Measurements from ENCODE around the gene WDR59. TPM values are rescaled to one million over a fixed set of nuclear protein-coding genes. Genes with fewer than 3 reads are reported as not detected.

WDR59 gene
- total and polyA plus RNA-seq, 9 of the 15 experiments (the other 6 are each of a cell fraction or from before 2014, with no cell fraction given) = 12.7 to 126 (median 34.7) TPM

- Histone ChIP-seq H3K9me3 (replicated peaks; ENCODE audit: control insufficient read depth, insufficient read depth, low read depth, low read length) (no peaks in the 10 kb centered on the region), H3K4me3 (no peak overlapping the region), H3K27ac (ENCODE audit: extremely low read depth, low read depth, low read length) (no peak overlapping the region), H3K4me2 (ENCODE audit: insufficient read depth, low read length) (no peak overlapping the region), H3K36me3 (ENCODE audit: control insufficient read depth, insufficient read depth, low read length) (no peaks in the 10 kb centered on the region), H3K9ac (ENCODE audit: insufficient read depth in 1 of 2, low read depth in 2 of 2, low read length in 2 of 2) (no peak overlapping the region), H4K20me1 (replicated peaks; ENCODE audit: control insufficient read depth, insufficient read depth, low read length) (no peaks in the 10 kb centered on the region), H3K79me2 (ENCODE audit: control insufficient read depth, insufficient read depth, low read length) (no peaks in the 10 kb centered on the region), H3K9me1 (ENCODE audit: control insufficient read depth, insufficient read depth, low read length) (no peaks in the 10 kb centered on the region), H3K27me3 (ENCODE audit: control insufficient read depth in 2 of 2, insufficient read depth in 2 of 2, low read length in 2 of 2) (peaks cover 7 to 9% of the 10 kb centered on the region in 2 experiments; a peak in 3 of 5 replicates), H2AFZ (ENCODE audit: low read depth, low read length) (0 out of 2 replicates have a peak overlapping the region, but pooled peaks have one; percentile 1), H3K4me1 (replicated peaks in 1 of 2; ENCODE audit: control insufficient read depth in 2 of 2, insufficient read depth in 2 of 2, low read length in 2 of 2) (no peaks in the 10 kb centered on the region; a peak in 1 of 5 replicates)
- FAIRE-seq (no peak), DNase-seq (ENCODE audit: extremely low read depth in 1 of 4, low spot score in 3 of 4) (no peak), ATAC-seq (no peak)
- BruUV-seq (replicated peaks) = no TSS peak
- POLR2A ChIA-PET = interaction anchor here (0.5 to 1.0 kb wide), 3 partner anchors 13 to 368 kb away, joined by 3 read pairs; no protein-coding TSS in a partner anchor
- in situ Hi-C loops (cut with MboI) = no loop called here
- CTCF ChIA-PET (ENCODE audit: low intra/inter-chr PET ratio) = no interaction called here
- 12% methylated on average over 7 of the region's 7 CpGs for WGBS (ENCODE audit: insufficient coverage, low coverage, missing lambda C conversion rate)
- intact Hi-C loops (cut with micrococcal nuclease) = no loop called here
- TF ChIP-seq IFI16 (CRISPR knock-in tag; IDR thresholded peaks at IDR 0.05) = no peak
- TF ChIP-seq FOSL1 (tag; conservative IDR thresholded peaks at IDR 0.05) = peak; percentile 69
- TF ChIP-seq NCOA1 (IDR thresholded peaks at IDR 0.05; ENCODE audit: low read depth) = no peak
- no peak for TF ChIP-seq PYGO2 (tag; IDR thresholded peaks at IDR 0.05)
- TF ChIP-seq SAFB2 (IDR thresholded peaks at IDR 0.05; ENCODE audit: borderline replicate concordance, low read depth, low read length, severe bottlenecking) = no peak
- no peak for TF ChIP-seq PHF21A (IDR thresholded peaks at IDR 0.05; ENCODE audit: borderline replicate concordance, low read depth)
- TF ChIP-seq ATF3 (IDR thresholded peaks at IDR 0.05) = peak; percentile 53; the same call in 1 of the 2 replicates
- TF ChIP-seq ATF3 (CRISPR knock-in tag; conservative IDR thresholded peaks at IDR 0.05) = no peak
- no peak for TF ChIP-seq ELF1 (tag; IDR thresholded peaks at IDR 0.05)
- peak; percentile 57; the same call in 1 of the 2 replicates for TF ChIP-seq JUND (IDR thresholded peaks at IDR 0.05; ENCODE audit: borderline replicate concordance, low read depth, low read length)
- peak; percentile 46; the same call in 1 of the 3 replicates for TF ChIP-seq JUND (tag; IDR thresholded peaks at IDR 0.05; ENCODE audit: borderline replicate concordance, low read depth, low read length)
- no peak for TF ChIP-seq ZNF354B (CRISPR knock-in tag; IDR thresholded peaks at IDR 0.05)
- no peak for TF ChIP-seq SIN3A (IDR thresholded peaks at IDR 0.05; ENCODE audit: borderline replicate concordance in 2 of 2, control insufficient read depth in 1 of 2, low read depth in 2 of 2, low read length in 2 of 2)
- TF ChIP-seq, protein P1, sequence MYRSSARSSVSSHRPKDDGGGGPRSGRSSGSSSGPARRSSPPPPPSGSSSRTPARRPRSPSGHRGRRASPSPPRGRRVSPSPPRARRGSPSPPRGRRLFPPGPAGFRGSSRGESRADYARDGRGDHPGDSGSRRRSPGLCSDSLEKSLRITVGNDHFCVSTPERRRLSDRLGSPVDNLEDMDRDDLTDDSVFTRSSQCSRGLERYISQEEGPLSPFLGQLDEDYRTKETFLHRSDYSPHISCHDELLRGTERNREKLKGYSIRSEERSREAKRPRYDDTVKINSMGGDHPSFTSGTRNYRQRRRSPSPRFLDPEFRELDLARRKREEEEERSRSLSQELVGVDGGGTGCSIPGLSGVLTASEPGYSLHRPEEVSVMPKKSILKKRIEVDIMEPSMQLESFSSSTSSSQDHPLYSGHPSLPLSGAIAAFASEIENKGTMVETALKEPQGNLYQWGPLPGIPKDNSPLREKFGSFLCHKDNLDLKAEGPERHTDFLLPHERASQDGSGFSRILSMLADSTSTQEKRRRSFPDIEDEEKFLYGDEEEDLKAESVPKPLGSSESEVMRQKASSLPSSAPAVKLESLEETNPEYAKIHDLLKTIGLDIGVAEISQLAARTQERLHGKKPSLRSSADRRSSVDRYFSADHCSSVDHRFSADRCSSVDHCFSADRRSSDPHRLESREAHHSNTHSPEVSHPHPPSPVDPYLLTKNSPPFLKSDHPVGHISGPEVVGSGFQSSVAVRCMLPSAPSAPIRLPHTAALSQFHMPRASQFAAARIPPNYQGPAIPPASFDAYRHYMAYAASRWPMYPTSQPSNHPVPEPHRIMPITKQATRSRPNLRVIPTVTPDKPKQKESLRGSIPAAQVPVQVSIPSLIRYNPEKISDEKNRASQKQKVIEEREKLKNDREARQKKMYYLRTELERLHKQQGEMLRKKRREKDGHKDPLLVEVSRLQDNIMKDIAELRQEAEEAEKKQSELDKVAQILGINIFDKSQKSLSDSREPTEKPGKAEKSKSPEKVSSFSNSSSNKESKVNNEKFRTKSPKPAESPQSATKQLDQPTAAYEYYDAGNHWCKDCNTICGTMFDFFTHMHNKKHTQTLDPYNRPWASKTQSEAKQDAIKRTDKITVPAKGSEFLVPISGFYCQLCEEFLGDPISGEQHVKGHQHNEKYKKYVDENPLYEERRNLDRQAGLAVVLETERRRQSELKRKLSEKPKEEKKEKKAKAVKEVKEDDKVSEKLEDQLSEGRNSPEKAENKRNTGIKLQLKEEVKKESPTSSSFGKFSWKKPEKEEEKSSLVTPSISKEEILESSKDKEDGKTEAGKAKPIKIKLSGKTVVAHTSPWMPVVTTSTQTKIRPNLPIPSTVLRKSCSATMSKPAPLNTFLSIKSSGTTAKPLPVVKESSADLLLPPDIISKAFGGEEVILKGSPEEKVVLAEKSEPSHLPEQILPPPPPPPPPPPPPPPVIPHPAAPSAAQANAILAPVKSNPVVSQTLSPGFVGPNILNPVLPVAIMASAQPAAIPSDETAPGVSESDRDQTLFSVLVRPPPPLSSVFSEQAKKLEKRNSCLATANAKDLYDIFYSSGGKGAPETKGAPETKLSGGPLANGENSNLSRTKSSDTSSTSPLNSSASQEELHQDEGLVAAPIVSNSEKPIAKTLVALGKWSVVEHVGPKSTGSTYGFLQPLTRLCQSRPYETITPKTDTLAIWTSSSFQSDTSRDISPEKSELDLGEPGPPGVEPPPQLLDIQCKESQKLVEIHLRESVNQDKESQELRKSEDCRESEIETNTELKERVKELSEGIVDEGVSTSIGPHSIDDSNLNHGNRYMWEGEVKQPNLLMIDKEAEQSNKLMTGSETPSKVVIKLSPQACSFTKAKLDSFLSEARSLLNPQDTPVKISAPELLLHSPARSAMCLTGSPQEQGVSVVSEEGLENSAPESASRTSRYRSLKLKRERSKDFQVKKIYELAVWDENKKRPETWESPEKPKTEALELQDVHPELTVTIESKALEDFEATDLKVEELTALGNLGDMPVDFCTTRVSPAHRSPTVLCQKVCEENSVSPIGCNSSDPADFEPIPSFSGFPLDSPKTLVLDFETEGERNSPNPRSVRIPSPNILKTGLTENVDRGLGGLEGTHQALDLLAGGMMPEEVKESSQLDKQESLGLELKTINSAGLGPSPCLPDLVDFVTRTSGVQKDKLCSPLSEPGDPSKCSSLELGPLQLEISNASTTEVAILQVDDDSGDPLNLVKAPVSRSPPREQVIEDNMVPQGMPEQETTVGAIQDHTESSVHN (IDR thresholded peaks at IDR 0.05; ENCODE audit: borderline replicate concordance in 1 of 2, low read depth in 1 of 2) = no peak
Measured at GRCh38 chr16:74850027-74850426, 134.9 kb downstream of the WDR59 start.
